Measurements from ENCODE around the gene CDH4.

CDH4 gene

GRCh38 chr20:61299104-61299503, 47.0 kb downstream of the CDH4 start:
- Histone ChIP-seq H3K9ac (ENCODE audit: low read depth in 1 of 2, low read length in 2 of 2) (no peak overlapping the region), H3K4me3 (ENCODE audit: low read length in 2 of 2) (no peak overlapping the region), H3K4me1 (ENCODE audit: control insufficient read depth in 2 of 2, insufficient read depth in 2 of 2, low read length in 2 of 2) (no peaks in the 10 kb centered on the region), H3K27me3 (ENCODE audit: control insufficient read depth in 2 of 2, insufficient read depth in 2 of 2, low read length in 2 of 2) (no peaks in the 10 kb centered on the region), H3K27ac (ENCODE audit: low read depth in 2 of 2, low read length in 2 of 2) (no peak overlapping the region), H3K36me3 (ENCODE audit: control insufficient read depth in 2 of 2, insufficient read depth in 2 of 2, low read length in 2 of 2) (no peaks in the 10 kb centered on the region), H3K9me3 (ENCODE audit: control insufficient read depth in 2 of 2, low read length in 2 of 2) (no peaks in the 10 kb centered on the region)

- Histone ChIP-seq H3K27me3 (ENCODE audit: control insufficient read depth in 2 of 2, insufficient read depth in 2 of 2, low read length in 2 of 2) (no peaks in the 10 kb centered on the region), H3K36me3 (ENCODE audit: control insufficient read depth in 2 of 2, insufficient read depth in 2 of 2, low read length in 2 of 2) (no peaks in the 10 kb centered on the region), H3K9ac (ENCODE audit: low read depth in 1 of 2, low read length in 2 of 2) (no peak overlapping the region), H3K27ac (ENCODE audit: low read depth in 2 of 2, low read length in 2 of 2) (no peak overlapping the region), H3K4me3 (ENCODE audit: low read length in 2 of 2) (no peak overlapping the region), H3K9me3 (ENCODE audit: control insufficient read depth in 2 of 2, low read length in 2 of 2) (no peaks in the 10 kb centered on the region), H3K4me1 (ENCODE audit: control insufficient read depth in 2 of 2, insufficient read depth in 2 of 2, low read length in 2 of 2) (no peaks in the 10 kb centered on the region)
Measured at GRCh38 chr20:61299618-61300017, 47.6 kb downstream of the CDH4 start.

GRCh38 chr20:61300293-61300692, 48.2 kb downstream of the CDH4 start:
- Histone ChIP-seq H3K27me3 (ENCODE audit: control insufficient read depth in 2 of 2, insufficient read depth in 2 of 2, low read length in 2 of 2) (no peaks in the 10 kb centered on the region), H3K4me1 (ENCODE audit: control insufficient read depth in 2 of 2, insufficient read depth in 2 of 2, low read length in 2 of 2) (no peaks in the 10 kb centered on the region), H3K4me3 (ENCODE audit: low read length in 2 of 2) (no peak overlapping the region), H3K9me3 (ENCODE audit: control insufficient read depth in 2 of 2, low read length in 2 of 2) (no peaks in the 10 kb centered on the region), H3K27ac (ENCODE audit: low read depth in 2 of 2, low read length in 2 of 2) (no peak overlapping the region), H3K9ac (ENCODE audit: low read depth in 1 of 2, low read length in 2 of 2) (no peak overlapping the region), H3K36me3 (ENCODE audit: control insufficient read depth in 2 of 2, insufficient read depth in 2 of 2, low read length in 2 of 2) (no peaks in the 10 kb centered on the region)

GRCh38 chr20:61300709-61301108, 48.6 kb downstream of the CDH4 start:
- no peaks in the 10 kb centered on the region for H3K4me1 ChIP-seq (ENCODE audit: control insufficient read depth in 2 of 2, insufficient read depth in 2 of 2, low read length in 2 of 2)
- H3K27ac ChIP-seq (ENCODE audit: low read depth in 2 of 2, low read length in 2 of 2) = no peak overlapping the region
- no peaks in the 10 kb centered on the region for H3K9me3 ChIP-seq (ENCODE audit: control insufficient read depth in 2 of 2, low read length in 2 of 2)
- H3K27me3 ChIP-seq (ENCODE audit: control insufficient read depth in 2 of 2, insufficient read depth in 2 of 2, low read length in 2 of 2) = no peaks in the 10 kb centered on the region
- H3K36me3 ChIP-seq (ENCODE audit: control insufficient read depth in 2 of 2, insufficient read depth in 2 of 2, low read length in 2 of 2) = no peaks in the 10 kb centered on the region
- no peak overlapping the region for H3K9ac ChIP-seq (ENCODE audit: low read depth in 1 of 2, low read length in 2 of 2)
- H3K4me3 ChIP-seq (ENCODE audit: low read length in 2 of 2) = no peak overlapping the region

- H3K4me1 ChIP-seq (ENCODE audit: control insufficient read depth in 2 of 2, insufficient read depth in 2 of 2, low read length in 2 of 2) = no peaks in the 10 kb centered on the region
Measured at GRCh38 chr20:61301711-61302525, 49.9 kb downstream of the CDH4 start.

GRCh38 chr20:61303217-61303616, 51.2 kb downstream of the CDH4 start:
- H3K9ac ChIP-seq (ENCODE audit: low read depth in 1 of 2, low read length in 2 of 2) = no peak overlapping the region
- no peak overlapping the region for H3K27ac ChIP-seq (ENCODE audit: low read depth in 2 of 2, low read length in 2 of 2)
- no peaks in the 10 kb centered on the region for H3K36me3 ChIP-seq (ENCODE audit: control insufficient read depth in 2 of 2, insufficient read depth in 2 of 2, low read length in 2 of 2)
- H3K4me3 ChIP-seq (ENCODE audit: low read length in 2 of 2) = no peak overlapping the region
- H3K4me1 ChIP-seq (ENCODE audit: control insufficient read depth in 2 of 2, insufficient read depth in 2 of 2, low read length in 2 of 2) = no peaks in the 10 kb centered on the region
- H3K27me3 ChIP-seq (ENCODE audit: control insufficient read depth in 2 of 2, insufficient read depth in 2 of 2, low read length in 2 of 2) = no peaks in the 10 kb centered on the region
- H3K9me3 ChIP-seq (ENCODE audit: control insufficient read depth in 2 of 2, low read length in 2 of 2) = no peaks in the 10 kb centered on the region

More at GRCh38 chr20:61301711-61302525, 49.9 kb downstream of the CDH4 start:
- no peak overlapping the region for H3K27ac ChIP-seq (ENCODE audit: low read depth in 2 of 2, low read length in 2 of 2)
- no peaks in the 10 kb centered on the region for H3K36me3 ChIP-seq (ENCODE audit: control insufficient read depth in 2 of 2, insufficient read depth in 2 of 2, low read length in 2 of 2)
- H3K27me3 ChIP-seq (ENCODE audit: control insufficient read depth in 2 of 2, insufficient read depth in 2 of 2, low read length in 2 of 2) = no peaks in the 10 kb centered on the region
- no peaks in the 10 kb centered on the region for H3K9me3 ChIP-seq (ENCODE audit: control insufficient read depth in 2 of 2, low read length in 2 of 2)
- H3K9ac ChIP-seq (ENCODE audit: low read depth in 1 of 2, low read length in 2 of 2) = no peak overlapping the region
- no peak overlapping the region for H3K4me3 ChIP-seq (ENCODE audit: low read length in 2 of 2)

GRCh38 chr20:61303675-61304074, 51.6 kb downstream of the CDH4 start:
- no peaks in the 10 kb centered on the region for H3K9me3 ChIP-seq (ENCODE audit: control insufficient read depth in 2 of 2, low read length in 2 of 2)
- no peaks in the 10 kb centered on the region for H3K27me3 ChIP-seq (ENCODE audit: control insufficient read depth in 2 of 2, insufficient read depth in 2 of 2, low read length in 2 of 2)
- H3K27ac ChIP-seq (ENCODE audit: low read depth in 2 of 2, low read length in 2 of 2) = no peak overlapping the region
- H3K9ac ChIP-seq (ENCODE audit: low read depth in 1 of 2, low read length in 2 of 2) = no peak overlapping the region
- H3K4me3 ChIP-seq (ENCODE audit: low read length in 2 of 2) = no peak overlapping the region
- no peaks in the 10 kb centered on the region for H3K4me1 ChIP-seq (ENCODE audit: control insufficient read depth in 2 of 2, insufficient read depth in 2 of 2, low read length in 2 of 2)
- no peaks in the 10 kb centered on the region for H3K36me3 ChIP-seq (ENCODE audit: control insufficient read depth in 2 of 2, insufficient read depth in 2 of 2, low read length in 2 of 2)

- H3K9me3 ChIP-seq (ENCODE audit: control insufficient read depth in 2 of 2, low read length in 2 of 2) = no peaks in the 10 kb centered on the region
- no peak overlapping the region for H3K27ac ChIP-seq (ENCODE audit: low read depth in 2 of 2, low read length in 2 of 2)
- H3K36me3 ChIP-seq (ENCODE audit: control insufficient read depth in 2 of 2, insufficient read depth in 2 of 2, low read length in 2 of 2) = no peaks in the 10 kb centered on the region
- H3K9ac ChIP-seq (ENCODE audit: low read depth in 1 of 2, low read length in 2 of 2) = no peak overlapping the region
- no peak overlapping the region for H3K4me3 ChIP-seq (ENCODE audit: low read length in 2 of 2)
- H3K27me3 ChIP-seq (ENCODE audit: control insufficient read depth in 2 of 2, insufficient read depth in 2 of 2, low read length in 2 of 2) = no peaks in the 10 kb centered on the region
- H3K4me1 ChIP-seq (ENCODE audit: control insufficient read depth in 2 of 2, insufficient read depth in 2 of 2, low read length in 2 of 2) = no peaks in the 10 kb centered on the region
Measured at GRCh38 chr20:61304750-61305149, 52.7 kb downstream of the CDH4 start.

GRCh38 chr20:61306937-61307475, 54.9 kb downstream of the CDH4 start:
- H3K4me1 ChIP-seq (ENCODE audit: control insufficient read depth in 2 of 2, insufficient read depth in 2 of 2, low read length in 2 of 2) = no peaks in the 10 kb centered on the region
- H3K4me3 ChIP-seq (ENCODE audit: low read length in 2 of 2) = no peak overlapping the region
- H3K9me3 ChIP-seq (ENCODE audit: control insufficient read depth in 2 of 2, low read length in 2 of 2) = no peaks in the 10 kb centered on the region
- no peak overlapping the region for H3K9ac ChIP-seq (ENCODE audit: low read depth in 1 of 2, low read length in 2 of 2)
- H3K27ac ChIP-seq (ENCODE audit: low read depth in 2 of 2, low read length in 2 of 2) = no peak overlapping the region
- H3K27me3 ChIP-seq (ENCODE audit: control insufficient read depth in 2 of 2, insufficient read depth in 2 of 2, low read length in 2 of 2) = no peaks in the 10 kb centered on the region
- no peaks in the 10 kb centered on the region for H3K36me3 ChIP-seq (ENCODE audit: control insufficient read depth in 2 of 2, insufficient read depth in 2 of 2, low read length in 2 of 2)

- Histone ChIP-seq H3K4me1 (ENCODE audit: control insufficient read depth in 2 of 2, insufficient read depth in 2 of 2, low read length in 2 of 2) (no peaks in the 10 kb centered on the region), H3K27me3 (ENCODE audit: control insufficient read depth in 2 of 2, insufficient read depth in 2 of 2, low read length in 2 of 2) (no peaks in the 10 kb centered on the region), H3K9me3 (ENCODE audit: control insufficient read depth in 2 of 2, low read length in 2 of 2) (no peaks in the 10 kb centered on the region), H3K4me3 (ENCODE audit: low read length in 2 of 2) (no peak overlapping the region), H3K9ac (ENCODE audit: low read depth in 1 of 2, low read length in 2 of 2) (no peak overlapping the region), H3K27ac (ENCODE audit: low read depth in 2 of 2, low read length in 2 of 2) (no peak overlapping the region), H3K36me3 (ENCODE audit: control insufficient read depth in 2 of 2, insufficient read depth in 2 of 2, low read length in 2 of 2) (no peaks in the 10 kb centered on the region)
Measured at GRCh38 chr20:61307686-61308476, 55.8 kb downstream of the CDH4 start.

Data from mucosa of rectum (tissue), 2 donors.